IMR-90 (cell line): ENCODE results near the gene CDH12. TPM values are rescaled to one million over a fixed set of nuclear protein-coding genes. Genes with fewer than 3 reads are reported as not detected.

Experiments
- ATAC-seq: fragments of 200-7000 bp; cut with Tn5 transposase; 2 replicates; pipeline ENCODE4 v1.9.1; 2020; ENCODE audit warnings: low read depth, mild to moderate bottlenecking, moderate library complexity
- BruUV-seq: library from RNA; stranded (reverse); fragments of 400-500 nt; replicated peaks from 2 replicates; lab custom pipeline; 2021; lab: Mats Ljungman, UMichigan
- CTCF ChIA-PET: fragments of 300-600 bp; formaldehyde crosslinking; extraction: SDS; loops from one replicate; lab custom pipeline; 2021; ENCODE audit warnings: antibody characterized with exemption; lab: Yijun Ruan, JAX
- POLR2A ChIA-PET: fragments of 300-600 bp; sonication (Branson Sonifier 250); formaldehyde crosslinking; loops from one replicate; lab custom pipeline; 2022; ENCODE audit warnings: antibody characterized with exemption; ENCODE audit not compliant: unreplicated experiment; lab: Charles Lee
- DNase-seq: peaks from one replicate; pipeline ENCODE4 v3.0.0; 2013
- H2AFZ ChIP-seq: replicated peaks from 2 replicates; pipeline ENCODE3; 2013; ENCODE audit warnings: low read length, mild to moderate bottlenecking; ENCODE audit not compliant: poor library complexity
- H2AK5ac ChIP-seq: 2 replicates; pipeline ENCODE4 v1.6.1; 2013; ENCODE audit warnings: low read depth, low read length, inconsistent platforms
- H2AK9ac ChIP-seq: replicated peaks from 2 replicates; pipeline ENCODE3; 2013; ENCODE audit warnings: mild to moderate bottlenecking, low read depth, low read length, moderate library complexity; ENCODE audit not compliant: poor library complexity
- H2BK120ac ChIP-seq: 2 replicates; pipeline ENCODE4 v1.6.1; 2013; ENCODE audit warnings: low read depth, low read length, inconsistent platforms
- H2BK15ac ChIP-seq: 3 replicates; pipeline ENCODE4 v1.6.1; 2013; ENCODE audit warnings: low read depth, low read length, inconsistent platforms
- H2BK20ac ChIP-seq: 2 replicates; pipeline ENCODE4 v1.6.1; 2013; ENCODE audit warnings: low read depth, mild to moderate bottlenecking, inconsistent platforms, low read length, moderate library complexity
- H2BK5ac ChIP-seq: 2 replicates; pipeline ENCODE4 v1.6.1; 2013; ENCODE audit warnings: mild to moderate bottlenecking, low read depth, low read length, inconsistent platforms; ENCODE audit not compliant: poor library complexity, severe bottlenecking
- H3K14ac ChIP-seq: replicated peaks from 2 replicates; pipeline ENCODE4 v1.6.1; 2013; ENCODE audit warnings: low read depth, low read length, inconsistent platforms
- H3K18ac ChIP-seq: 2 replicates; pipeline ENCODE4 v1.6.1; 2013; ENCODE audit warnings: low read depth, low read length, control low read depth
- H3K23ac ChIP-seq: 2 replicates; pipeline ENCODE4 v1.6.1; 2013; ENCODE audit warnings: low read depth, low read length, inconsistent platforms
- H3K27ac ChIP-seq: 2 replicates; pipeline ENCODE4 v1.5.1; 2013; ENCODE audit warnings: mild to moderate bottlenecking, control low read depth, low read length; ENCODE audit not compliant: insufficient read depth
- H3K27me3 ChIP-seq: 2 replicates; pipeline ENCODE4 v1.6.1; 2013; ENCODE audit warnings: low read length; ENCODE audit not compliant: control insufficient read depth, insufficient read depth
- H3K36me3 ChIP-seq: 2 replicates; pipeline ENCODE4 v1.6.1; 2013; ENCODE audit warnings: low read length, mixed read lengths; ENCODE audit not compliant: control insufficient read depth, insufficient read depth
- H3K4ac ChIP-seq: 2 replicates; pipeline ENCODE4 v1.6.1; 2013; ENCODE audit warnings: low read depth, low read length, inconsistent platforms
- H3K4me1 ChIP-seq: 2 replicates; pipeline ENCODE4 v1.6.1; 2013; ENCODE audit warnings: low read length, mixed read lengths; ENCODE audit not compliant: control insufficient read depth, insufficient read depth
- H3K4me2 ChIP-seq: 2 replicates; pipeline ENCODE4 v1.6.1; 2013; ENCODE audit warnings: low read depth, mild to moderate bottlenecking, control low read depth, low read length, moderate library complexity
- H3K4me3 ChIP-seq: 2 replicates; pipeline ENCODE4 v1.5.1; 2013; ENCODE audit warnings: low read depth, mild to moderate bottlenecking, control low read depth, low read length, moderate library complexity; ENCODE audit not compliant: insufficient read depth
- H3K56ac ChIP-seq: 2 replicates; pipeline ENCODE4 v1.6.1; 2013; ENCODE audit warnings: low read length, inconsistent platforms; ENCODE audit not compliant: insufficient read depth; ENCODE audit errors: extremely low read depth
- H3K79me1 ChIP-seq, 2 experiments: 2 replicates each; pipeline ENCODE4 v1.6.1; 2013; ENCODE audit warnings: low read length in 2 of 2, inconsistent platforms in 1 of 2, low read depth in 1 of 2
- H3K9ac ChIP-seq: 2 replicates; pipeline ENCODE4 v1.6.1; 2013; ENCODE audit warnings: low read depth, low read length, control low read depth
- H3K9me1 ChIP-seq: 2 replicates; pipeline ENCODE4 v1.6.1; 2013; ENCODE audit warnings: low read length, inconsistent platforms; ENCODE audit not compliant: insufficient read depth
- H3K9me3 ChIP-seq: 2 replicates; pipeline ENCODE4 v1.6.1; 2013; ENCODE audit warnings: low read length; ENCODE audit not compliant: control insufficient read depth, insufficient read depth
- H4K20me1 ChIP-seq: 2 replicates; pipeline ENCODE4 v1.6.1; 2013; ENCODE audit warnings: low read length, inconsistent platforms; ENCODE audit not compliant: insufficient read depth
- H4K5ac ChIP-seq: 2 replicates; pipeline ENCODE4 v1.6.1; 2013; ENCODE audit warnings: mild to moderate bottlenecking, low read depth, low read length, control low read depth
- H4K8ac ChIP-seq, 2 experiments: 2 replicates each; pipeline ENCODE4 v1.6.1; 2013; ENCODE audit warnings: low read depth in 2 of 2, low read length in 2 of 2, control low read depth in 1 of 2, inconsistent platforms in 1 of 2
- H4K91ac ChIP-seq: 2 replicates; pipeline ENCODE4 v1.6.1; 2013; ENCODE audit warnings: low read depth, low read length, inconsistent platforms; ENCODE audit not compliant: insufficient read depth
- BHLHE40 ChIP-seq: fragments of 150-350 bp; IDR thresholded peaks from 2 replicates; pipeline ENCODE4 v1.6.1; 2016; ENCODE audit warnings: mild to moderate bottlenecking, low read depth, low read length
- CEBPB ChIP-seq: IDR thresholded peaks from 2 replicates; pipeline ENCODE4 v1.6.1; 2012; ENCODE audit warnings: low read depth, low read length, improper control_type of control experiment
- MAFK ChIP-seq: IDR thresholded peaks from 2 replicates; pipeline ENCODE4 v1.6.1; 2012; ENCODE audit warnings: low read depth, low read length, improper control_type of control experiment
- MAZ ChIP-seq: IDR thresholded peaks from 2 replicates; pipeline ENCODE4 v1.6.1; 2012; ENCODE audit warnings: low read depth, mild to moderate bottlenecking, low read length, improper control_type of control experiment, moderate library complexity, borderline replicate concordance
- NFE2L2 ChIP-seq: fragments of 150-350 bp; IDR thresholded peaks from 2 replicates; pipeline ENCODE4 v1.6.1; 2016; ENCODE audit warnings: low read depth, mild to moderate bottlenecking, low read length
- POLR2A ChIP-seq: IDR thresholded peaks from 2 replicates; pipeline ENCODE4 v1.6.1; 2012; ENCODE audit warnings: mild to moderate bottlenecking, low read depth, low read length
- RAD21 ChIP-seq: IDR thresholded peaks from 2 replicates; pipeline ENCODE4 v1.6.1; 2012; ENCODE audit warnings: low read length, improper control_type of control experiment
- RCOR1 ChIP-seq: IDR thresholded peaks from 2 replicates; pipeline ENCODE4 v1.6.1; 2012; ENCODE audit warnings: mild to moderate bottlenecking, low read length, improper control_type of control experiment; ENCODE audit not compliant: insufficient replicate concordance
- RFX5 ChIP-seq: IDR thresholded peaks from 2 replicates; pipeline ENCODE4 v1.8.0; 2012; ENCODE audit warnings: low read depth, mild to moderate bottlenecking, low read length, moderate library complexity
- WGBS, 2 experiments: methylation state at CpG; one replicate each; pipeline versions ENCODE4 v1.1.5 to v1.1.7; 2013; ENCODE audit warnings: missing lambda C conversion rate in 2 of 2; ENCODE audit not compliant: insufficient read length in 1 of 2; ENCODE audit errors: extremely low coverage in 2 of 2; 5-methylcytosine and 5-hydroxymethylcytosine counted together
- dilution Hi-C: fragments of 300-500 bp; cut with HindIII; formaldehyde crosslinking; loops from one replicate; pipeline ENCODE4 v1.14.3; 2018; ENCODE audit warnings: low sequenced_read_pairs; ENCODE audit not compliant: unreplicated experiment
- in situ Hi-C: fragments of 300-500 bp; cut with MboI; formaldehyde crosslinking; loops from 3 replicates; pipeline ENCODE4 v1.14.3; 2019; ENCODE audit warnings: low sequenced_read_pairs, inconsistent platforms, mixed read lengths
- intact Hi-C: fragments of 100-400 bp; cut with micrococcal nuclease; formaldehyde crosslinking; loops from 2 replicates; pipeline ENCODE4 v1.10.0; 2022
- polyA plus RNA-seq, 3 experiments: library from polyadenylated mRNA; depleted of rRNA; stranded (reverse); fragments of >200 nt; gene quantifications; 2 replicates each; pipeline ENCODE4 v1.2.3, GENCODE V29; 2012; ENCODE audit warnings: low replicate concordance in 1 of 3
- total RNA-seq: library from RNA; depleted of rRNA; stranded (reverse); fragments of >200 nt; gene quantifications from 2 replicates; pipeline ENCODE4 v1.2.3, GENCODE V29; 2012
- TF ChIP-seq, protein P1 (sequence below): fragments of 150-350 bp; IDR thresholded peaks from 2 replicates; pipeline ENCODE4 v1.6.1; 2016; ENCODE audit warnings: low read depth, mild to moderate bottlenecking, low read length, moderate library complexity, borderline replicate concordance
- TF ChIP-seq, protein P2 (sequence below): conservative IDR thresholded peaks from 2 replicates; pipeline ENCODE4 v1.5.1; 2012; ENCODE audit warnings: mild to moderate bottlenecking, low read depth, low read length, improper control_type of control experiment

CDH12 gene
- total and polyA plus RNA-seq, 2 of the 4 experiments (the other 2 are of a cell fraction) = not detected

DNA sequence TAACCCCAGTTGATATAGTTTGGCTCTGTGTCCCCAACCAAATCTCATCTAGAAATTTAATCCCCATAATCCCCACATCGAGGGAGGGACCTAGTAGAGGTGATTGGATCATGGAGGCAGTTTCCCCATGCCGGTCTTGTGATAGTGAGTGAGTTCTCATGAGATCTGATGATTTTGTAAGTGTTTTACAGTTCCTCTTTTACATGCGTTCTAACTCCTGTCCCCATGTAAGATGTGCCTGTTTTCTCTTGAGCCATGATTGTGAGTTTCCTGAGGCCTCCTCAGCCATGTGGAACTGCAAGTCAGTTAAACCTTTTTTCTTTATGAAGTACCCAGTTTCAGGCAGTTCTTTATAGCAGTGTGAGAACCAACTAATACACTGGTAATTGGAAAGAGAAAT lies 73.6 kb downstream of the CDH12 start:
- Histone ChIP-seq H3K4me3 (no peak overlapping the region), H4K5ac (no peak overlapping the region), H3K9me1 (no peaks in the 10 kb centered on the region), H2BK120ac (no peak overlapping the region), H3K18ac (no peak overlapping the region), H4K8ac (no peak overlapping the region), H2BK15ac (no peak overlapping the region), H3K36me3 (no peaks in the 10 kb centered on the region), H3K79me1 (no peaks in the 10 kb centered on the region), H3K23ac (no peak overlapping the region), H3K14ac (no peak overlapping the region), H2AK9ac (no peak overlapping the region), H3K9me3 (no peaks in the 10 kb centered on the region; the same call in 1 of the 2 replicates), H2AK5ac (no peak overlapping the region), H3K4ac (no peak overlapping the region), H3K27ac (no peak overlapping the region), H3K56ac (no peak overlapping the region), H3K4me1 (no peaks in the 10 kb centered on the region), H4K91ac (no peak overlapping the region), H3K4me2 (no peak overlapping the region), H3K27me3 (no peaks in the 10 kb centered on the region), H2BK5ac (no peak overlapping the region), H2BK20ac (no peak overlapping the region), H3K9ac (no peak overlapping the region), H4K20me1 (no peaks in the 10 kb centered on the region), H2AFZ (no peak overlapping the region)
- TF ChIP-seq NFE2L2 (no peak), CEBPB (no peak), RAD21 (no peak), MAZ (no peak), MAFK (no peak), RCOR1 (no peak), POLR2A (no peak), RFX5 (no peak), BHLHE40 (no peak)
- TF ChIP-seq, protein P1, sequence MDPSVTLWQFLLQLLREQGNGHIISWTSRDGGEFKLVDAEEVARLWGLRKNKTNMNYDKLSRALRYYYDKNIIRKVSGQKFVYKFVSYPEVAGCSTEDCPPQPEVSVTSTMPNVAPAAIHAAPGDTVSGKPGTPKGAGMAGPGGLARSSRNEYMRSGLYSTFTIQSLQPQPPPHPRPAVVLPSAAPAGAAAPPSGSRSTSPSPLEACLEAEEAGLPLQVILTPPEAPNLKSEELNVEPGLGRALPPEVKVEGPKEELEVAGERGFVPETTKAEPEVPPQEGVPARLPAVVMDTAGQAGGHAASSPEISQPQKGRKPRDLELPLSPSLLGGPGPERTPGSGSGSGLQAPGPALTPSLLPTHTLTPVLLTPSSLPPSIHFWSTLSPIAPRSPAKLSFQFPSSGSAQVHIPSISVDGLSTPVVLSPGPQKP = no peak
- TF ChIP-seq, protein P2, sequence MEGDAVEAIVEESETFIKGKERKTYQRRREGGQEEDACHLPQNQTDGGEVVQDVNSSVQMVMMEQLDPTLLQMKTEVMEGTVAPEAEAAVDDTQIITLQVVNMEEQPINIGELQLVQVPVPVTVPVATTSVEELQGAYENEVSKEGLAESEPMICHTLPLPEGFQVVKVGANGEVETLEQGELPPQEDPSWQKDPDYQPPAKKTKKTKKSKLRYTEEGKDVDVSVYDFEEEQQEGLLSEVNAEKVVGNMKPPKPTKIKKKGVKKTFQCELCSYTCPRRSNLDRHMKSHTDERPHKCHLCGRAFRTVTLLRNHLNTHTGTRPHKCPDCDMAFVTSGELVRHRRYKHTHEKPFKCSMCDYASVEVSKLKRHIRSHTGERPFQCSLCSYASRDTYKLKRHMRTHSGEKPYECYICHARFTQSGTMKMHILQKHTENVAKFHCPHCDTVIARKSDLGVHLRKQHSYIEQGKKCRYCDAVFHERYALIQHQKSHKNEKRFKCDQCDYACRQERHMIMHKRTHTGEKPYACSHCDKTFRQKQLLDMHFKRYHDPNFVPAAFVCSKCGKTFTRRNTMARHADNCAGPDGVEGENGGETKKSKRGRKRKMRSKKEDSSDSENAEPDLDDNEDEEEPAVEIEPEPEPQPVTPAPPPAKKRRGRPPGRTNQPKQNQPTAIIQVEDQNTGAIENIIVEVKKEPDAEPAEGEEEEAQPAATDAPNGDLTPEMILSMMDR = no peak
- intact Hi-C loops = no loop called here
- WGBS, 2 experiments = no CpG with 5 or more reads among the region's 3 CpGs
- dilution Hi-C loops = no loop called here
- POLR2A ChIA-PET = no interaction called here
- DNase-seq = no peak
- CTCF ChIA-PET = no interaction called here
- in situ Hi-C loops = no loop called here
- ATAC-seq = no peak
- no TSS peak for BruUV-seq
